ENCODE measurements around the gene NTNG2. TPM values are rescaled to one million over a fixed set of nuclear protein-coding genes. Genes with fewer than 3 reads are reported as not detected.
A peak's percentile ranks its signal among the peaks of the same experiment; 100 is the strongest.

Gene NTNG2
- total RNA-seq, 8 experiments from 2014 or later: 0.59 to 5.3 (median 2.1) TPM

DNA sequence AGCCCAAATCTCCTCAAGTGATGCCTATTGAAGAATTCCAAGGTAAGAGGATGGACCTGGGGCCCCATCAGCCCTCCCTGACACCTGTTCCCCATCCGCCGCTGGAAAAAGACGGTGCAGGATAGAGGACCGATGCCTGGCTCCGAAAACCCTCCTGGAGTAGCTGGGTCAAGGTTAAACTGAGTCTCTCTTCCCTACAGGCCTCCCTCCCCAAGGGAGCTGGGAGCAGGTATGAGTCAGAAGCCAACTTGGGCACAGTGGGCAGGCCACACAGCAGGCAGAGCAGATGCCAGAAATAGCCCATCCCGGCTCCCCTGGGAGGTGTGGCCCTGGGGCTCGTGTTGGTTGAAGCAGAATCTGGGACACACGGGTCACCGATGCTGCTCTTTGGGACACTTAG, 75.6 kb downstream of the NTNG2 start:
- no peak overlapping the region for H3K4me3 ChIP-seq
- in situ Hi-C loops (cut with MboI; ENCODE audit: low pct_unique_long_range_greater_than_20kb in 2 of 9, low sequenced_read_pairs in 9 of 9, unreplicated experiment in 9 of 9): loop anchor here in 2 of 9 experiments (25.0 kb wide), 1 partner anchor 475 kb away; no protein-coding TSS in a partner anchor
- ATAC-seq (replicated peaks in 6 of 8): no peak
- H3K27ac ChIP-seq: no peak overlapping the region
- 70 to 100% (median 88%) methylated on average over 1 to 6 of the region's 9 CpGs; no CpG with 5 or more reads in 7 of the 10 experiments for WGBS, 10 experiments
- H3K4me1 ChIP-seq (replicated peaks in 1 of 2): peaks cover 13 to 17% of the 10 kb centered on the region in 2 donors

DNA sequence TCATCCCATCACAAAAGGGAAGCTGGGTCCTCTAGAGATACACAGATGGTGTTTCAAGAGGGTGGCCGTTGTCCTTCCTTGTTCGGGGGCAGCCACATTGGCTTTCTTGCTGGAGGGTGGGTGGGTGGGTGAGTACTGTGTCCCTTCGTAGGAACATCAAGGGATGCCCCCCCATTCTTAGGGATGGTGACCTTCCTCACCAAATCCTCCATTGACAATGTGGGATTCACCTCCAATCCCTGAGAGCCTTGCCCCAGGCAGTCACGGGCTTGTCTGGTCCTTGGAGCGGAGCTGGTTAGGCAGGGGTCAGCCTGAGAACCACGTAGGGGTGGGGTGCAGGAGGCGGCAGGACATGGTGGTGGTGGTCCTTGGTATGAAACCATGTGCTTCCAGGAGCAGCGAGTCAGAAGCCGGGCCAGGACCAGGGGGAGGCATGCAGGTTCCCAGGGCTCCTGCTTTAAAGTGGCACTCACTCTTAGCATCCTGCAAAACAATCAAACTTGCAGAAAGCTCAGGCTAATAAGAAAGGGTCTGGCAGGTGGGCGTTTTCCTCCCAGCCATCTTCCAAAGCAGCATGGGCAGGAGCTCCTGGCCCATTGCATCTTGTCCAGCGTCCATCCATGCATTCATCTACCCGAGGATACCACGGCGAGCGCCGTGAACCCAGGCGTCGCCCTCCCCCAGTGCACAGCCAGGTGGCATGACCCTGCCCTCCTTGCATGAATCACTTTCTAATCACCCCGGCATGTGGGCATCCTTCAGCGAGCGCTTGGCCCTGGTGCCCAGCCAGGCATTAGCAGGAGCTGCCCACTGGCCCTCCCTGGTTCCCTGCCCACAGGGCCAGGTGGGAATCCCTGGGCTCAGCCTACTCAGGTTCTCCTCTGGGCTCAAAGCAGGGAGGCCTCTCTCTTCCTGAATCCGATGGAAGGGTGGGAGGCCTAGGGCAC, 76.4 kb downstream of the NTNG2 start:
- in situ Hi-C loops (cut with MboI; ENCODE audit: low pct_unique_long_range_greater_than_20kb in 2 of 9, low sequenced_read_pairs in 9 of 9, unreplicated experiment in 9 of 9): loop anchor here in 2 of 9 experiments (25.0 kb wide), 1 partner anchor 476 kb away; no protein-coding TSS in a partner anchor
- Histone ChIP-seq H3K4me1 (replicated peaks in 1 of 2) (peaks cover 18 to 24% of the 10 kb centered on the region in 2 donors), H3K27ac (no peak overlapping the region), H3K4me3 (no peak overlapping the region)
- 40 to 89% (median 85%) methylated on average over 1 to 10 of the region's 22 CpGs; no CpG with 5 or more reads in 6 of the 10 experiments for WGBS, 10 experiments
- ATAC-seq (replicated peaks in 6 of 8): no peak

DNA sequence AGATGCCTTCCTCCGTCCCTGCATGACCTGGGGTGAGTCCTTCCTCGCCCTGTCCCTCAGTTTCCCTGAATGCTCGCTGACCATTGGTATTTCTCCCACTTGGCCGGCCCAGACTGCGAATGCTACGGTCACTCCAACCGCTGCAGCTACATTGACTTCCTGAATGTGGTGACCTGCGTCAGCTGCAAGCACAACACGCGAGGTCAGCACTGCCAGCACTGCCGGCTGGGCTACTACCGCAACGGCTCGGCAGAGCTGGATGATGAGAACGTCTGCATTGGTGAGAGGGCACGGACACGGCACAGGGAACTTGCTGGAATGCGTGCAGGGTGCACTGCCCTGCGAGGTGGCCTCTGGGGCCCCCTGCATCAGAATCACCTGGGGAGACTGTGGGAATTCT, 77.1 kb downstream of the NTNG2 start:
- in situ Hi-C loops (cut with MboI; ENCODE audit: low pct_unique_long_range_greater_than_20kb in 2 of 9, low sequenced_read_pairs in 9 of 9, unreplicated experiment in 9 of 9): loop anchor here in 2 of 9 experiments (25.0 kb wide), 1 partner anchor 477 kb away; no protein-coding TSS in a partner anchor
- WGBS, 10 experiments: 60 to 100% (median 78%) methylated on average over 1 to 6 of the region's 19 CpGs; no CpG with 5 or more reads in 5 of the 10 experiments
- H3K27ac ChIP-seq: no peak overlapping the region

DNA sequence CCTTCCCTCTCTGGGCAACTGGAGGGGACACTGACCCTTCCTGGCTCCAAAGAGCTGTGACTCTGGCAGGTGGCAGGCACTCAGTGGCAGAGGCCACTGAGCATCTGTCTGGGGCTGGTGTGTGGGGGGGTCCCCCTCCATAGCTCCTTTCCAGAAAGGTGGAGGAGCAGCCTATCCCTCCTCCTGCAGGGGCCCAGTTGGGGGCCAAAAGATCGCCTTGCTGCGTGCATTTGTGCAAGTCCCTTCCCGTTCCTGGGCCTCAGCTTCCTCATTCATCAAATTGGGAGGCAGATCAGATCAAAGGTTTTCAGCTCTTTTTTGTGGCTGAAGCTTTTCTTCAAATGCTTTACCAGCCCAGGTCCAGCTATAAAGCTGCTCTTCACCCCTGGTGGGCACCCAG, 77.7 kb downstream of the NTNG2 start:
- Histone ChIP-seq H3K4me1 (replicated peaks in 1 of 2) (peaks cover 23 to 29% of the 10 kb centered on the region in 2 donors), H3K27ac (no peak overlapping the region), H3K4me3 (no peak overlapping the region)
- in situ Hi-C loops (cut with MboI; ENCODE audit: low pct_unique_long_range_greater_than_20kb in 2 of 9, low sequenced_read_pairs in 9 of 9, unreplicated experiment in 9 of 9): loop anchor here in 2 of 9 experiments (25.0 kb wide), 1 partner anchor 477 kb away; no protein-coding TSS in a partner anchor
- 8 to 20% (median 10%) methylated on average over 2 to 3 of the region's 3 CpGs; no CpG with 5 or more reads in 7 of the 10 experiments for WGBS, 10 experiments
- no peak for ATAC-seq (replicated peaks in 6 of 8)

More for the DNA sequence above, 77.1 kb downstream of the NTNG2 start:
- peaks cover 18 to 24% of the 10 kb centered on the region in 2 donors for H3K4me1 ChIP-seq (replicated peaks in 1 of 2)
- no peak overlapping the region for H3K4me3 ChIP-seq
- no peak for ATAC-seq (replicated peaks in 6 of 8)

DNA sequence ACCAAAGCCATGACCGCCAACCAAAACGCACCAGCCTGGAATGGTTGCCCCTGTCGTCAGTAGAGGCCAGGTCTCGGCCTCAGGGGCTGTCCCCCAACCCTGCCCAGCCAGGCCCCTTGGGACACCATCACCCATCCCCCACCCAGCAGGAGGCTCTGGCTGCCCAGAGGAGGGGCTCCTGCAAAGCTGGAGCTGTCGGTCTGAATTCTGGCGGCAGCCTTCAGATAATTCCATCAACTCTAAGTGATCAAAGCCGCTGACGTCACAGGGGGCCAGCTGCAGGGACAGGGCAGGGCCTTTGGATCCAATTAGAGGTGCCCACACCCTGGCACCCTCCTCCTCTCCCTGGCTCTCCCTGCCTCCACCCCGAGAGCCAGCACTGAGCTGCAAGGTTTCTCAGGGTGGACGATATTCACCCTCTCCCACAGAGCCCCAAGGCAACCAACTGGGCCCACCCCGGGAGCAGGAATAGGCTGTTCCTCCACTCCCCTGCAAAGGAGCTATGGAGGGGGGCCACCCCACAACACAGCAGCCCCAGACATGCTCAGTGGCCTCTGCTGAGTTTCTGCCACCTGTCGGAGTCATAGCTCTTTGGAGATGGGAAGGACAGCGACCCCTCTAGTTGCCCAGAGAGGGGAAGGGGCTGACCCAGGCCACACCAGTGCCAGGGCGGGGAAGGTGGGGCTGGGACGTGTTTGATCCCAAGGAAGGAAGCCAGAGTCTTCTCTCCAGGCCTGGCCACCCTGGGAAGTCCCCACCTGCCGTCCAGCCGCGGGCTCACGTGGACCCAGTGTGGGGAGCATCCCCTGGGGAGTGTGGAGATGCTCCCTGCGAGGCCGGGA, 78.4 kb downstream of the NTNG2 start:
- peak overlapping the region in 2 of 5 donors; percentile 14 to 32 for H3K4me3 ChIP-seq
- peak in 1 of 8 experiments; percentile 0 for ATAC-seq (replicated peaks in 6 of 8)
- in situ Hi-C loops (cut with MboI; ENCODE audit: low pct_unique_long_range_greater_than_20kb in 2 of 9, low sequenced_read_pairs in 9 of 9, unreplicated experiment in 9 of 9): loop anchor here in 2 of 9 experiments (25.0 kb wide), 1 partner anchor 478 kb away; no protein-coding TSS in a partner anchor
- peak overlapping the region in 1 of 2 donors; percentile 7 for H3K27ac ChIP-seq
- peaks cover 30 to 36% of the 10 kb centered on the region in 2 donors for H3K4me1 ChIP-seq (replicated peaks in 1 of 2)
- 40 to 56% methylated on average over 3 to 5 of the region's 21 CpGs; no CpG with 5 or more reads in 8 of the 10 experiments for WGBS, 10 experiments

DNA sequence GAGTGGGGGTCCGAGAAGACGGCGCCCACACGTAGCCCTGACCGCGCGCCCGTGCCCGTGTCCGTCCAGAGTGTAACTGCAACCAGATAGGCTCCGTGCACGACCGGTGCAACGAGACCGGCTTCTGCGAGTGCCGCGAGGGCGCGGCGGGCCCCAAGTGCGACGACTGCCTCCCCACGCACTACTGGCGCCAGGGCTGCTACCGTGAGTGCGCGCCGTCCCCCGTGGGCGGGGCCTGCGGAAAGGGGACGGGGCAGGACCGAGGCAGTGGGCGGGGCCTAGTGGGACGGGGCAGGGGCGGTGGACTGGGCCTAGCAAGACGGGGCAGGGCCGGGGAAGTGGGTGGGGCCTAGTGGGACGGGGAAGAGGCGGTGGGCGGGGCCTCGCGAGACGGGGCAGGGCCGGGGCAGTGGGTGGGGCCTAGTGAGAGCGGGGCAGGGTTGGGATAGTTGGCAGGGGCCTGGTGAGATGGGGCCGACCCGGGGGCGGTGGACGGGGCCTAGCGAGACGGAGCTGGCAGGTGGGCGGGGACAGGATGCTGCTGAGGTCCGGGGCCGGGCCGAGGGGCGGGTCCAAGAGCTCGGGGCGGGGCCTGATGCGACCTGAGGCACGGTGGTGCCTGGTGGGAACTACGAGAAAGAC, 79.1 kb downstream of the NTNG2 start:
- in situ Hi-C loops (cut with MboI; ENCODE audit: low pct_unique_long_range_greater_than_20kb in 2 of 9, low sequenced_read_pairs in 9 of 9, unreplicated experiment in 9 of 9): loop anchor here in 2 of 9 experiments (25.0 kb wide), 1 partner anchor 479 kb away; no protein-coding TSS in a partner anchor
- H3K27ac ChIP-seq: peak overlapping the region in 1 of 2 donors; percentile 7
- H3K4me3 ChIP-seq: peak overlapping the region; percentile 22 to 41 (median 33)
- WGBS, 10 experiments: 20% methylated on average over 1 of the region's 63 CpGs; no CpG with 5 or more reads in 9 of the 10 experiments
- peak; percentile 76 to 91 (median 80) for ATAC-seq (replicated peaks in 6 of 8)
- H3K4me1 ChIP-seq (replicated peaks in 1 of 2): peaks cover 38 to 43% of the 10 kb centered on the region in 2 donors

DNA sequence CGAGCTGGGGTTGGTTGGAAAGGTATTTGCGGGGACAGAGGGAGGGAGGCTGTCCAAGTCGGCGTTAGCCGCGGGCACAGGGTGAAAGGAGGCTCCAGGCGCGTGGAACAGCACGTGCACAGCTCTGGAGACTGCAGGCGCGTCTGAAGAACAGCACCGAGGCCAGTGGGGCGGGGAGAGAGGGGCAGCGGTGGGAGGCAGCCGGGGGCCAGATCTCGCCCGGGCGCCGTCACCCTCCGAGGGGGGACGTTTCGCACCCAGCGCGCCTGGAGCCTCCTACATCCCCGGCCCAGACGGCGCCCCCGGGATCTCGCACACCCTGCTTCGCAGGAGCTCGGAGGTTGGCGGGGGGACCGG, 79.6 kb downstream of the NTNG2 start:
- Histone ChIP-seq H3K4me1 (replicated peaks in 1 of 2) (peaks cover 38 to 46% of the 10 kb centered on the region in 2 donors), H3K4me3 (peak overlapping the region; percentile 22 to 41 (median 33)), H3K27ac (no peak overlapping the region)
- no CpG with 5 or more reads among the region's 33 CpGs for WGBS, 10 experiments
- ATAC-seq (replicated peaks in 6 of 8): no peak
- in situ Hi-C loops (cut with MboI; ENCODE audit: low pct_unique_long_range_greater_than_20kb in 2 of 9, low sequenced_read_pairs in 9 of 9, unreplicated experiment in 9 of 9): loop anchor here in 2 of 9 experiments (25.0 kb wide), 1 partner anchor 479 kb away; no protein-coding TSS in a partner anchor

DNA sequence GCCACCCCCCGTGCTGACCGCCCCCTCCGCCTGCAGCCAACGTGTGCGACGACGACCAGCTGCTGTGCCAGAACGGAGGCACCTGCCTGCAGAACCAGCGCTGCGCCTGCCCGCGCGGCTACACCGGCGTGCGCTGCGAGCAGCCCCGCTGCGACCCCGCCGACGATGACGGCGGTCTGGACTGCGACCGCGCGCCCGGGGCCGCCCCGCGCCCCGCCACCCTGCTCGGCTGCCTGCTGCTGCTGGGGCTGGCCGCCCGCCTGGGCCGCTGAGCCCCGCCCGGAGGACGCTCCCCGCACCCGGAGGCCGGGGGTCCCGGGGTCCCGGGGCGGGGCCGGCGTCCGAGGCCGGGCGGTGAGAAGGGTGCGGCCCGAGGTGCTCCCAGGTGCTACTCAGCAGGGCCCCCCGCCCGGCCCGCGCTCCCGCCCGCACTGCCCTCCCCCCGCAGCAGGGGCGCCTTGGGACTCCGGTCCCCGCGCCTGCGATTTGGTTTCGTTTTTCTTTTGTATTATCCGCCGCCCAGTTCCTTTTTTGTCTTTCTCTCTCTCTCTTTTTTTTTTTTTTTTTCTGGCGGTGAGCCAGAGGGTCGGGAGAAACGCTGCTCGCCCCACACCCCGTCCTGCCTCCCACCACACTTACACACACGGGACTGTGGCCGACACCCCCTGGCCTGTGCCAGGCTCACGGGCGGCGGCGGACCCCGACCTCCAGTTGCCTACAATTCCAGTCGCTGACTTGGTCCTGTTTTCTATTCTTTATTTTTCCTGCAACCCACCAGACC, 80.2 kb downstream of the NTNG2 start:
- H3K27ac ChIP-seq: no peak overlapping the region
- peak in 5 of 8 experiments; percentile 1 to 6 (median 2) for ATAC-seq (replicated peaks in 6 of 8)
- 0 to 3% (median 0%) methylated on average over 1 to 8 of the region's 81 CpGs; no CpG with 5 or more reads in 6 of the 10 experiments for WGBS, 10 experiments
- H3K4me3 ChIP-seq: peak overlapping the region; percentile 22 to 41 (median 33)
- in situ Hi-C loops (cut with MboI; ENCODE audit: low pct_unique_long_range_greater_than_20kb in 2 of 9, low sequenced_read_pairs in 9 of 9, unreplicated experiment in 9 of 9): loop anchor here in 2 of 9 experiments (25.0 kb wide), 1 partner anchor 480 kb away; no protein-coding TSS in a partner anchor
- peaks cover 38 to 49% of the 10 kb centered on the region in 2 donors for H3K4me1 ChIP-seq (replicated peaks in 1 of 2)

DNA sequence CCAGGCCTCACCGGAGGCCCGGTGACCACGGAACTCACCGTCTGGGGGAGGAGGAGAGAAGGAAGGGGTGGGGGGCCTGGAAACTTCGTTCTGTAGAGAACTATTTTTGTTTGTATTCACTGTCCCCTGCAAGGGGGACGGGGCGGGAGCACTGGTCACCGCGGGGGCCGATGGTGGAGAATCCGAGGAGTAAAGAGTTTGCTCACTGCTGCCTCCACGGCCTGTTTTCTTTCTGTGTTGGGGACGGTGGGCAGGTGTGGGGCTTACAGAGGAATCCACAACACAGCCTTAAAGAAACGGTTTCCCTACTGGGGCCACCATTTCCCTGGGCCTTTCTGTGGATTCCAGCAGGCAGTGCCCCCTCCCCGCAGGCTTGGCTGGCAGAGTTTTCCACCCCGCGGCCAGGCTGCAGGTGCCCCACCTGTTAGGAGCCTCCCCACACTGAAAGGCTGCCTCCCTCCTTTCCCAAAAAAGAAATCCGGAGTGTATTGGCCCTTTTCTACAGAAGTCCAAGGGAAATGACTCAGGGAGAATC, 80.8 kb downstream of the NTNG2 start:
- in situ Hi-C loops (cut with MboI; ENCODE audit: low pct_unique_long_range_greater_than_20kb in 2 of 9, low sequenced_read_pairs in 9 of 9, unreplicated experiment in 9 of 9): loop anchor here in 2 of 9 experiments (25.0 kb wide), 1 partner anchor 480 kb away; no protein-coding TSS in a partner anchor
- peaks cover 38 to 49% of the 10 kb centered on the region in 2 donors for H3K4me1 ChIP-seq (replicated peaks in 1 of 2)
- no peak for ATAC-seq (replicated peaks in 6 of 8)
- no peak overlapping the region for H3K27ac ChIP-seq
- H3K4me3 ChIP-seq: peak overlapping the region; percentile 22 to 41 (median 33)
- 0 to 25% (median 0%) methylated on average over 1 to 4 of the region's 18 CpGs; no CpG with 5 or more reads in 7 of the 10 experiments for WGBS, 10 experiments

DNA sequence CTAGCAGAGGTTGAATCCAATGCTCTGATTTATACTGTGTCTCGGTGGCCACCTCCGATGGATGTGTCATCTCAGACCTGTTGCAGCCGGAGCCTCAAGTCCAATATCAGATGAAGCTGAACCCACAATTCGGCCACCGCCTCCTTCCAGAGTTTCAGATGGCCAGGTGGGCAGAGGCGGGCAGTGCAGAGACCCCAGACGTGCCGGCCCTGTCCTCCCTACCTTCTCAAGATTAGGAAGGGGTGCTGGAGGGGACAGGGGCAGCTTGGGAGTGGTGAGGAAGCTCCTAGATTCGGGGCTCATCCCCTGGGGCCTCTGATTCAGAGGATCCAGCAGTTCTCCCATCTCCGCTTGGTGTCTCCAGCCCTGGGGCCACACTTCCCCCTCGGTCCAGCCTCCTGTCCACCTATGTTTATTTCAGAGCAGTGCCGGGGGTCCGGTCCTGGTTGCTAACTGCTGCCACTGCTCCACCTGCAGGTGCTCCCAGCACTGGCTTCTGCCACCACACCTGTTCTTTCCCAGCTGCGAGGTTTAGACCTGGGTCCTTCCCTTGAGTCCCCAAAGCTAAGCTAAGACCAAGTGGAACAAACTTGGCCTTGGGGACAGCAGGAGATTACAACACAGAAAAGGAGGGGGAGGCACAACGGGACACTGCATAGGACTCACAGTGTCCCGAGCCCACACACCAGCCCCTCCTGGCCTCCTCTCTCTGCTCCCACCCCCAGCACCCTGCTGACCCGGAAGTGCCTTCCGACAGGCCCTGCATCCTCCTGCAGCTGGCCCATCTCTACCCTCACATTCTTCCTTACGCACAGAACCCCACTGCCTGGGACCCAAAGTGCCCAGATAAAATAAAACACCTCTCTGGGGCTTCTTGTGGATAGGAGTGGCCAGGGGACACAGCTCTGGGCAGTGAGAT, 81.6 kb downstream of the NTNG2 start:
- Histone ChIP-seq H3K4me3 (no peak overlapping the region), H3K4me1 (replicated peaks in 1 of 2) (peaks cover 38 to 49% of the 10 kb centered on the region in 2 donors), H3K27ac (no peak overlapping the region)
- WGBS, 10 experiments: 63 to 100% (median 83%) methylated on average over 1 to 6 of the region's 19 CpGs; no CpG with 5 or more reads in 6 of the 10 experiments
- no peak for ATAC-seq (replicated peaks in 6 of 8)
- in situ Hi-C loops (cut with MboI; ENCODE audit: low pct_unique_long_range_greater_than_20kb in 2 of 9, low sequenced_read_pairs in 9 of 9, unreplicated experiment in 9 of 9): loop anchor here in 2 of 9 experiments (25.0 kb wide), 1 partner anchor 481 kb away; no protein-coding TSS in a partner anchor

Measured in motor neuron (in vitro differentiated cells).